Breast epithelium (tissue), 4 donors: ENCODE data around the gene SDCBP2. TPM values are rescaled to one million over a fixed set of nuclear protein-coding genes. Genes with fewer than 3 reads are reported as not detected.

Source experiments
- DNase-seq, 2 donors: peaks; one replicate each; pipeline ENCODE4 v3.0.0-alpha.2; 2019; ENCODE audit warnings: low spot score in 2 of 2
- H3K27ac ChIP-seq, 2 donors: fragments of 200-600 bp; sonication (generic) in 1 of 2; one replicate each; pipeline ENCODE4 v1.5.1; 2016 to 2019; ENCODE audit warnings: mild to moderate bottlenecking in 1 of 2
- H3K27me3 ChIP-seq, 2 donors: fragments of 200-600 bp; sonication (generic) in 1 of 2; one replicate each; pipeline versions ENCODE4 v1.5.1 to v1.6.0; 2017 to 2019; ENCODE audit warnings: control low read depth in 1 of 2, mild to moderate bottlenecking in 1 of 2
- H3K36me3 ChIP-seq: fragments of 200-600 bp; one replicate; pipeline ENCODE4 v1.5.1; 2019
- H3K4me1 ChIP-seq, 2 donors: fragments of 200-600 bp; sonication (generic); one replicate each; pipeline ENCODE4 v1.5.1; 2016 to 2019; ENCODE audit warnings: control low read depth in 1 of 2
- H3K4me3 ChIP-seq, 3 donors: fragments of 200-600 bp; sonication (generic); 1 replicate in 2 of 3; 2 replicates in 1 of 3; pipeline ENCODE4 v1.5.1; 2016 to 2019; ENCODE audit warnings: mild to moderate bottlenecking in 3 of 3, moderate library complexity in 2 of 3
- H3K9me3 ChIP-seq, 2 donors: fragments of 200-600 bp; sonication (generic) in 1 of 2; one replicate each; pipeline ENCODE4 v1.5.1; 2016 to 2019; ENCODE audit warnings: control low read depth in 1 of 2
- POLR2A ChIP-seq: fragments of 450-650 bp; IDR thresholded peaks from one replicate; pipeline ENCODE4 v1.6.1; 2016; ENCODE audit warnings: antibody characterized with exemption, mild to moderate bottlenecking, moderate library complexity
- POLR2AphosphoS5 ChIP-seq, 3 donors: sonication (generic); formaldehyde crosslinking; IDR thresholded peaks; one replicate each; pipeline ENCODE4 v1.6.1; 2017; ENCODE audit warnings: antibody characterized with exemption in 3 of 3
- intact Hi-C: fragments of 100-400 bp; cut with DNase I; formaldehyde crosslinking; loops from one replicate; pipeline ENCODE4 v1.15.1; 2023; ENCODE audit warnings: low total_unique reads
- total RNA-seq, 3 donors: library from RNA; depleted of rRNA; stranded (reverse); fragments of >200 nt; gene quantifications; one replicate each; pipeline ENCODE4 v1.1.0, GENCODE V29; 2016
- TF ChIP-seq, protein P1 (sequence below), 3 donors: fragments of 450-650 bp; IDR thresholded peaks; one replicate each; pipeline ENCODE4 v1.5.1; 2016 to 2017; ENCODE audit warnings: antibody characterized with exemption in 3 of 3, mild to moderate bottlenecking in 3 of 3, moderate library complexity in 3 of 3

The SDCBP2 gene
- total RNA-seq, 3 donors from 2014 or later: 5.0 to 10.8 (median 9.8) TPM

DNA sequence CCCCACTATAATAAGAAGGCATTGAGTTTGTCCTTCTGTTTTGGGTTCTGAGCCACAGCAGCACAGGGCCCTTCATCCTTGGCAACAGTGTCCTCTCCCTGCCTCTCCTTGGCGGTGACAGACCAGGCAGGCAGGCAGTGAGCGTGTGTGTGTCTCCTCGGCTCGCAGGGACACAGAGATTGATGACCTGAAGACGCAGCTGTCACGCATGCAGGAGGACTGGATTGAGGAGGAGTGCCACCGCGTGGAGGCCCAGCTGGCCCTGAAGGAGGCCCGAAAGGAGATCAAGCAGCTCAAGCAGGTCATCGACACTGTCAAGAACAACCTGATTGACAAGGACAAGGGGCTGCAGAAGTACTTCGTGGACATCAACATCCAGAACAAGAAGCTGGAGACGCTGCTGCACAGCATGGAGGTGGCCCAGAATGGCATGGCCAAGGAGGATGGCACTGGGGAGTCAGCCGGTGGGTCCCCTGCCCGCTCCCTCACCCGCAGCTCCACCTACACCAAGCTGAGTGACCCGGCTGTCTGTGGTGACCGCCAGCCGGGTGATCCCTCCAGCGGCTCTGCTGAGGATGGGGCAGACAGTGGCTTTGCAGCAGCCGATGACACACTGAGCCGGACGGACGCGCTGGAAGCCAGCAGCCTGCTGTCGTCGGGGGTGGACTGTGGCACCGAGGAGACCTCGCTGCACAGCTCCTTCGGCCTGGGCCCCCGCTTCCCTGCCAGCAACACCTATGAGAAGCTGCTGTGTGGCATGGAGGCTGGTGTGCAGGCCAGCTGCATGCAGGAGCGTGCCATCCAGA, 24.0 kb downstream of the SDCBP2 start:
- DNase-seq: no peak
- no peak overlapping the region for H3K27ac ChIP-seq
- H3K9me3 ChIP-seq: no peaks in the 10 kb centered on the region
- intact Hi-C loops: loop anchor here (10.0 kb wide), 1 partner anchor 140 kb away; no protein-coding TSS in a partner anchor
- H3K4me3 ChIP-seq: no peak overlapping the region
- H3K27me3 ChIP-seq: no peaks in the 10 kb centered on the region
- TF ChIP-seq, protein P1, sequence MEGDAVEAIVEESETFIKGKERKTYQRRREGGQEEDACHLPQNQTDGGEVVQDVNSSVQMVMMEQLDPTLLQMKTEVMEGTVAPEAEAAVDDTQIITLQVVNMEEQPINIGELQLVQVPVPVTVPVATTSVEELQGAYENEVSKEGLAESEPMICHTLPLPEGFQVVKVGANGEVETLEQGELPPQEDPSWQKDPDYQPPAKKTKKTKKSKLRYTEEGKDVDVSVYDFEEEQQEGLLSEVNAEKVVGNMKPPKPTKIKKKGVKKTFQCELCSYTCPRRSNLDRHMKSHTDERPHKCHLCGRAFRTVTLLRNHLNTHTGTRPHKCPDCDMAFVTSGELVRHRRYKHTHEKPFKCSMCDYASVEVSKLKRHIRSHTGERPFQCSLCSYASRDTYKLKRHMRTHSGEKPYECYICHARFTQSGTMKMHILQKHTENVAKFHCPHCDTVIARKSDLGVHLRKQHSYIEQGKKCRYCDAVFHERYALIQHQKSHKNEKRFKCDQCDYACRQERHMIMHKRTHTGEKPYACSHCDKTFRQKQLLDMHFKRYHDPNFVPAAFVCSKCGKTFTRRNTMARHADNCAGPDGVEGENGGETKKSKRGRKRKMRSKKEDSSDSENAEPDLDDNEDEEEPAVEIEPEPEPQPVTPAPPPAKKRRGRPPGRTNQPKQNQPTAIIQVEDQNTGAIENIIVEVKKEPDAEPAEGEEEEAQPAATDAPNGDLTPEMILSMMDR (IDR thresholded peaks at IDR 0.05): no peak
- TF ChIP-seq POLR2AphosphoS5 (IDR thresholded peaks at IDR 0.05) (no peak), POLR2A (no peak)
- H3K4me1 ChIP-seq: no peaks in the 10 kb centered on the region
- H3K36me3 ChIP-seq: no peaks in the 10 kb centered on the region

DNA sequence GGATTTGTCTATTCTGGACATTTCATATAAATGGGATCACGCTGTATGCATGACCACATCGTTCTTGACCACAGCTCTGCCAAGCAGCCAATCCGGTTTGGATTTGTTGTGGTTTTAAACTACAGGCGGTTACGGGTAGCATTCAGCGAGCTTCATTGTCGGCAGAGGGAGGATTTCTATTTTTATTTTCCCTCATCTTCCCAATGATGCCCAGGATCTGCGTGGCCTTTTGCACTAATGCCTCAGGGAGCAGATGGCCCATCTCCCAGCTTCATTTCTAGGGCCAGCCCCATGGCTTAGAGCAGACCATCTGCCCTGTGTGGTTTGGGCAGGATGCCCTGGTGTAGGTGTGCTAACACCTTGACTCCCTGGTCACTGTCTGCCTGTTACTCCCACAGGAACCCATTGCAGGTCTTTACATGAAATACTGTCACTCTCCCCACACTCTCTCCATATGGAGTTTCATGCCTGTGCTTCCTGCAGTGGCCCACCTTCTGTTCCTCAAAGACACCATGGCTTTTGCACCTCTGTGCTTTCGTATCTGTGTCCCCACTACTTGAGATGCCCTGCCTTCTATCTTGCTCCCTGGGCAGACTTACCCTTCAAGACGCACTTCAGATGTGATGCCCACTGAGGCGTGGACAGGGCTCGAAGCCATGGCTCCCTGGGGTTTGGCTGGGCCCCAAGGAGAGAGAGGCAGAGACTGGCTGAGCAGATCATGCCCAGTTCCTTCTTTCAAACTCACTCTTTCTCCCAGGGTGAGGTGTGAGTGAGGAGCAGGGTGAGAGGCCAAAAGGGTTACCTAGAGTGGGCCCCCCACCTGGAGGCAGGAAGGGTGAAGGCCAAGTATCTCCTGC, 26.0 kb downstream of the SDCBP2 start:
- no peaks in the 10 kb centered on the region for H3K36me3 ChIP-seq
- no peak overlapping the region for H3K27ac ChIP-seq
- TF ChIP-seq POLR2AphosphoS5 (IDR thresholded peaks at IDR 0.05) (no peak), POLR2A (no peak)
- TF ChIP-seq, protein P1 (IDR thresholded peaks at IDR 0.05): no peak
- no peaks in the 10 kb centered on the region for H3K27me3 ChIP-seq
- no peaks in the 10 kb centered on the region for H3K9me3 ChIP-seq
- no peaks in the 10 kb centered on the region for H3K4me1 ChIP-seq
- no peak for DNase-seq
- intact Hi-C loops: loop anchor here (10.0 kb wide), 1 partner anchor 142 kb away; no protein-coding TSS in a partner anchor
- H3K4me3 ChIP-seq: no peak overlapping the region

DNA sequence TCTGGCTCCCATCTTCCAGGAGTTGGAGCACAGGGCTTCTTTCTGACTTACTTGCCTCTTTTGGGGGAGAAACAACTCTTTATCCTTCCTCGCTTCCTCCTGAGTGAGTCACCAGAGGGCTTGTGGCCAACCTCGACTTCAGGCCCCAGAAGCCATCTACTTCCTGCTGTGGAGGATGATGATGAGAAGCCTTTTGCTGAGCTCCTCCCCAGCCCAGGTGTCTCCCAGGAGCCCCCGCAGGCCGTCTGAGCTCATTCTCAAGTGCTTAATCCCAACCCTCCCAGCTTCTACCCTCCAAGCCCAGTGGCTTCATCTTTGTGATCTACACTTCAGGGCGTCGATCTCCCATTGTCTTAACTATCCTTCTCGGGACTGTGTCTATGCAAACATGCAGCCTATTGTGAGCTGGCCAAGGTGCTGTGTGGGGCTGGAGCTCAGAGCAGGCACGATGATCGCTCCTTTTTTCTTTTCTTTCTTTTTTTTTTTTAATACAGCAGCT, 27.9 kb downstream of the SDCBP2 start:
- DNase-seq: no peak
- Histone ChIP-seq H3K9me3 (no peaks in the 10 kb centered on the region), H3K27ac (no peak overlapping the region), H3K4me1 (no peaks in the 10 kb centered on the region), H3K27me3 (no peaks in the 10 kb centered on the region), H3K4me3 (no peak overlapping the region), H3K36me3 (no peaks in the 10 kb centered on the region)
- intact Hi-C loops: loop anchor here (10.0 kb wide), 1 partner anchor 144 kb away; no protein-coding TSS in a partner anchor
- TF ChIP-seq POLR2AphosphoS5 (IDR thresholded peaks at IDR 0.05) (no peak), POLR2A (no peak)
- TF ChIP-seq, protein P1 (IDR thresholded peaks at IDR 0.05): no peak

DNA sequence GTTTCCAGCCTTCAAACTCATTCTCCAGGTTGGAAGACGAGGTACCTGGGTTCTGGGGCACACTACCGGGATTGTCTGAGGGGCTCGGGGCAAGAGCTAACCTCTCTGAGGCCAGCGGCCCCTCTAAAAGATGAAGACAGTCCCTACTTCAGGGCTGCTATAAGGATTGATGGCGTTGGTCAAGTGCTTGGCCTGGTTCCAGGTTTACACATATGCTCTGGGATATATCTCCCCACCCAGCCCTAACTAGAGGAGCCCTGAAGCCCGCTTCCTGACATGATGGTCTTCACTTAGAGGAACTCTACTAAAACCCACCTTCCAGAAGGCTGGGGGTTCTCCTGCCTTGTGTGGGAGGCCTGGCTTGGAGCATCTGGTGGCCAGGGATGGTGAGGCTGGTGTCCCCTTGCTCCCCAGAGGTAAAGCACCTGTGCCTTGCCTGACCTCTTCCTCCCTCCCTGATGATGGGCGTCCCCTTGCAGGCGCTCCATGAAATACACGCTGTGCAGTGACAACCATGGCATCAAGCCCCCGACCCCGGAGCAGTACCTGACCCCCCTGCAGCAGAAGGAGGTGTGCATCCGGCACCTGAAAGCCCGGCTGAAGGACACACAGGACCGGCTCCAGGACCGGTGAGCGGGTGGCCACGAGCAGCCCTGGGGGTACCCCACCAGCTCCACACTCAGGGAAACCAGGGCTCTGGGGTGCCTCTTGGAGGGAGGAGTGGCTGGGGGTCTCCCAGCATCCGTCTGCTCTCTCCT, 28.7 kb downstream of the SDCBP2 start:
- Histone ChIP-seq H3K27ac (no peak overlapping the region), H3K4me1 (no peaks in the 10 kb centered on the region), H3K4me3 (no peak overlapping the region), H3K27me3 (no peaks in the 10 kb centered on the region), H3K9me3 (no peaks in the 10 kb centered on the region), H3K36me3 (no peaks in the 10 kb centered on the region)
- intact Hi-C loops: loop anchor here (10.0 kb wide), 1 partner anchor 145 kb away; no protein-coding TSS in a partner anchor
- no peak for TF ChIP-seq POLR2AphosphoS5 (IDR thresholded peaks at IDR 0.05)
- no peak for TF ChIP-seq POLR2A
- TF ChIP-seq, protein P1 (IDR thresholded peaks at IDR 0.05): no peak
- DNase-seq: no peak
